ENCODE data around the gene HPS5. TPM values are rescaled to one million over a fixed set of nuclear protein-coding genes. Genes with fewer than 3 reads are reported as not detected.

HPS5 gene, protein sequence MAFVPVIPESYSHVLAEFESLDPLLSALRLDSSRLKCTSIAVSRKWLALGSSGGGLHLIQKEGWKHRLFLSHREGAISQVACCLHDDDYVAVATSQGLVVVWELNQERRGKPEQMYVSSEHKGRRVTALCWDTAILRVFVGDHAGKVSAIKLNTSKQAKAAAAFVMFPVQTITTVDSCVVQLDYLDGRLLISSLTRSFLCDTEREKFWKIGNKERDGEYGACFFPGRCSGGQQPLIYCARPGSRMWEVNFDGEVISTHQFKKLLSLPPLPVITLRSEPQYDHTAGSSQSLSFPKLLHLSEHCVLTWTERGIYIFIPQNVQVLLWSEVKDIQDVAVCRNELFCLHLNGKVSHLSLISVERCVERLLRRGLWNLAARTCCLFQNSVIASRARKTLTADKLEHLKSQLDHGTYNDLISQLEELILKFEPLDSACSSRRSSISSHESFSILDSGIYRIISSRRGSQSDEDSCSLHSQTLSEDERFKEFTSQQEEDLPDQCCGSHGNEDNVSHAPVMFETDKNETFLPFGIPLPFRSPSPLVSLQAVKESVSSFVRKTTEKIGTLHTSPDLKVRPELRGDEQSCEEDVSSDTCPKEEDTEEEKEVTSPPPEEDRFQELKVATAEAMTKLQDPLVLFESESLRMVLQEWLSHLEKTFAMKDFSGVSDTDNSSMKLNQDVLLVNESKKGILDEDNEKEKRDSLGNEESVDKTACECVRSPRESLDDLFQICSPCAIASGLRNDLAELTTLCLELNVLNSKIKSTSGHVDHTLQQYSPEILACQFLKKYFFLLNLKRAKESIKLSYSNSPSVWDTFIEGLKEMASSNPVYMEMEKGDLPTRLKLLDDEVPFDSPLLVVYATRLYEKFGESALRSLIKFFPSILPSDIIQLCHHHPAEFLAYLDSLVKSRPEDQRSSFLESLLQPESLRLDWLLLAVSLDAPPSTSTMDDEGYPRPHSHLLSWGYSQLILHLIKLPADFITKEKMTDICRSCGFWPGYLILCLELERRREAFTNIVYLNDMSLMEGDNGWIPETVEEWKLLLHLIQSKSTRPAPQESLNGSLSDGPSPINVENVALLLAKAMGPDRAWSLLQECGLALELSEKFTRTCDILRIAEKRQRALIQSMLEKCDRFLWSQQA
- 10 to 100 TPM; 18.6 to 40.9 (median 31.1) TPM for total RNA-seq

DNA sequence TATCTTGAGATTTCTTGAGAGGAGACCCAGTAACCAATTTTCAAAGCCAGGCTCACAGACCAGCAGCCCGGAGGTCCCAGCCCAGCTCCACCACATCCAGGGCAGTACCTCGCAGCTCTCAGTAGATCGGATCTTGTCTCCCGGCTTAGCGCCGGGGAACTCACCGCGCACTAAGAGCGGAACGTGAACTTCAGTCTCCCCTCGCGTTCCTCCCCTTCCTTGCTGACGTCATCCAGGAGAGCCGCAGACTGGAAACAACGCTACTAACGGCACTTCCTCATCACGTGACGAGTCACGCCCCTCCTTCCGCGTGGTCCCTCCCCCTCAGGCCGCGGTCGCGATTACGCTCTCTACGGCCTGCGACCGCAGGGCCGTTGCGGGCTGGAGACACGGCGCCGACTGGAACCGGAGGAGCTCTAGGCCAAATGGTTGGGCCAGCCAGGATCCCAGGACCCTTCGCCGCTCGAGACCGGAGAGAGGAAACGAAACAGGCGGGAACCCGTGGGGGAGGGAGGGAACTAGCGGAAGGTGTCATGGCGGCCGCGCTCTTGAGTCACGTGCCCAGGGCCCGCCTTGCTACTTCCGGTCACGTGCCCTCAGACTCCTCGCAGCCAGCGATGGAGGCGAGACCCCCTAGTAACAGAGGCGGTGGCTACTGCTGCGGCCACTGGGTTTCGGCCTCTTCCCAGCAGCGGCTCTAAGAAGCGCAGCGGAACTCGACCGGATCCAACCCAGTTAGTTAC, at the start of gene HPS5, which contains the start of gene GTF2H1:
HPS5 (minus strand) TSS at position 172 of the 743 bp plus-strand sequence. CDS start 4,282 bp downstream, outside the sequence.
GTF2H1 (plus strand) TSS at position 599 of the 743 bp plus-strand sequence. CDS start 10,508 bp downstream, outside the sequence.
- Histone ChIP-seq H3K27ac (peak within 1 kb of the TSS; percentile 95 to 97 (median 96)), H3K27me3 (no peaks in the 10 kb centered on the region), H3K4me1 (peaks cover 36 to 60% (median 41%) of the 10 kb centered on the region in 4 donors), H3K36me3 (peaks cover 0 to 10% (median 2%) of the 10 kb centered on the region in 4 donors), H3K4me3 (peak within 1 kb of the TSS; percentile 63 to 93 (median 70)), H3K9me3 (no peaks in the 10 kb centered on the region)
- 0 to 1% methylated on average over 22 to 32 of the region's 61 CpGs for WGBS, 2 donors
- peak; percentile 97 for DNase-seq
- peak; percentile 98 to 99 for ATAC-seq (ENCODE audit: low FRiP score in 2 of 2)
- TF ChIP-seq, protein P1, sequence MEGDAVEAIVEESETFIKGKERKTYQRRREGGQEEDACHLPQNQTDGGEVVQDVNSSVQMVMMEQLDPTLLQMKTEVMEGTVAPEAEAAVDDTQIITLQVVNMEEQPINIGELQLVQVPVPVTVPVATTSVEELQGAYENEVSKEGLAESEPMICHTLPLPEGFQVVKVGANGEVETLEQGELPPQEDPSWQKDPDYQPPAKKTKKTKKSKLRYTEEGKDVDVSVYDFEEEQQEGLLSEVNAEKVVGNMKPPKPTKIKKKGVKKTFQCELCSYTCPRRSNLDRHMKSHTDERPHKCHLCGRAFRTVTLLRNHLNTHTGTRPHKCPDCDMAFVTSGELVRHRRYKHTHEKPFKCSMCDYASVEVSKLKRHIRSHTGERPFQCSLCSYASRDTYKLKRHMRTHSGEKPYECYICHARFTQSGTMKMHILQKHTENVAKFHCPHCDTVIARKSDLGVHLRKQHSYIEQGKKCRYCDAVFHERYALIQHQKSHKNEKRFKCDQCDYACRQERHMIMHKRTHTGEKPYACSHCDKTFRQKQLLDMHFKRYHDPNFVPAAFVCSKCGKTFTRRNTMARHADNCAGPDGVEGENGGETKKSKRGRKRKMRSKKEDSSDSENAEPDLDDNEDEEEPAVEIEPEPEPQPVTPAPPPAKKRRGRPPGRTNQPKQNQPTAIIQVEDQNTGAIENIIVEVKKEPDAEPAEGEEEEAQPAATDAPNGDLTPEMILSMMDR (IDR thresholded peaks at IDR 0.05), result peak in 3 of 6 experiments; percentile 15 to 40 (median 28)
- TF ChIP-seq EP300 (IDR thresholded peaks at IDR 0.05), result peak in 3 of 4 donors; percentile 64 to 98 (median 85)
- peak; percentile 28 to 97 (median 86) for TF ChIP-seq POLR2A (IDR thresholded peaks at IDR 0.05)
- TF ChIP-seq POLR2AphosphoS5 (IDR thresholded peaks at IDR 0.05), result peak; percentile 96 to 97

DNA sequence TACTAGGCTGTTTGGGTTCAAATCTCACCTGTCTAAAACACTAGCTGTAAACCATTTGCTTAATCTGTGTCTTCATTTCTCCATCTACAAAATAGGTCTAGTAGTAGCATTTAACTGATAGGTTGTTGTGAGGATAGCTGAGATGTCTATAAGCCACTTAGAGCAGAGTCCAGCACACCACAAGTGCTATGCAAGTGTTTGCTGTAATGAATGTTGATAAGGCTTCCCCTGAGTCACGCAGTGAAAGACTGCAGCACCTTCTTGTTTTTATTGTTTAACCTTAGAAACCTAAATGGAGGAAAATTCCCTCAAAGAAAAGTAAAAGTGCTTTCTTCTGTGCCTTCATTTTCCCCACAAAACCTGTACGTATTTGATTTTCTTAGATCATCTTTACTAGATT, 49.3 kb upstream of the HPS5 start:
- Histone ChIP-seq H3K4me1 (no peaks in the 10 kb centered on the region), H3K9me3 (no peaks in the 10 kb centered on the region), H3K27me3 (no peaks in the 10 kb centered on the region), H3K36me3 (peaks cover 0 to 13% (median 7%) of the 10 kb centered on the region in 4 donors), H3K27ac (no peak overlapping the region), H3K4me3 (no peak overlapping the region)
- ATAC-seq (ENCODE audit: low FRiP score in 2 of 2) (no peak), DNase-seq (no peak)
- no peak for TF ChIP-seq POLR2AphosphoS5 (IDR thresholded peaks at IDR 0.05)
- TF ChIP-seq, protein P1 (IDR thresholded peaks at IDR 0.05), result no peak
- no peak for TF ChIP-seq POLR2A (IDR thresholded peaks at IDR 0.05)
- TF ChIP-seq EP300 (IDR thresholded peaks at IDR 0.05), result no peak
- 87 to 90% methylated on average over 2 of the region's 2 CpGs for WGBS, 2 donors

DNA sequence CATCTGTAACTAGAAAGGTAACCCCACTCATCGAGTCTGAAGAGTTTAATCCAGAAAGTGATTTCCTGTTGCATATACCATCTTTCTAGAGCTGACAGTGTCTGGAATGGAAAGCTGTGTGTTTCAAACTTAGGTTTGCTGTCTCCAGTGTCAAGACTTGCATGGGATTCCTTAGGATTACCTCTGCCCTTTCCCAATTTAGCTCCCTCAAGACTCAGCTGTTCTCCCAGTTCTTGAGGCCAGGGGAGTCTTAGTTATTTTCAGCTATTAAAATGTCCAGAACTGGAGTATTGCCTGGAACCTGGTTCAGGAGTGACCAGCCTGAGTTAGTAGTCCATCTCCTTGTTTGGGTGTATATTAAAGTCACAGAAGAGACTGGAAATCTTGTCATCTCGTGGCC, 47.5 kb upstream of the HPS5 start:
- DNase-seq, result no peak
- Histone ChIP-seq H3K27ac (no peak overlapping the region), H3K27me3 (no peaks in the 10 kb centered on the region), H3K36me3 (peaks cover 11 to 31% (median 20%) of the 10 kb centered on the region in 4 donors), H3K4me3 (no peak overlapping the region), H3K4me1 (no peaks in the 10 kb centered on the region), H3K9me3 (no peaks in the 10 kb centered on the region)
- no peak for ATAC-seq (ENCODE audit: low FRiP score in 2 of 2)
- TF ChIP-seq POLR2AphosphoS5 (IDR thresholded peaks at IDR 0.05) (no peak), EP300 (IDR thresholded peaks at IDR 0.05) (no peak), POLR2A (IDR thresholded peaks at IDR 0.05) (no peak)
- TF ChIP-seq, protein P1 (IDR thresholded peaks at IDR 0.05), result no peak
- WGBS, 2 donors, result 58 to 66% methylated on average over 2 of the region's 2 CpGs

DNA sequence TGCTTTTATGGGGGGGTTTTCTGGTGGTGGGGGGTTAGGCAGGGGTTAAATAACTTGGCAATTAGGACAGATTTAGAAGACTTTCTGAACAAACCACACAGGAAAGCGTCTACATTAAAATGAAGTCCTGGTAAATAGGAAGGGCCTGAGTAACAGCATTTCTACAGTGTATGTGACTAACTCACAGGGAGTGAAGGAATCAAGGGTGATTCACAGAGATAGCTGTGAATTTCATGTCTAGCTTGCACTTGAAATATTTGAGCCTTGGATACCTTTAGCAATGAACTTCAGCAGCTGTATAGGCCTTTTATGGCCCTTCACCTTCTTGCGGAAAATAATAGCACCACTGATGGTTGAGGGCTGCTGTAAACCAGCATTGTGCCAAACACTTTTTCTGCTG, 46.3 kb upstream of the HPS5 start:
- H3K4me3 ChIP-seq, result no peak overlapping the region
- no peak overlapping the region for H3K27ac ChIP-seq
- peaks cover 23 to 43% (median 31%) of the 10 kb centered on the region in 4 donors for H3K36me3 ChIP-seq
- ATAC-seq (ENCODE audit: low FRiP score in 2 of 2) (no peak), DNase-seq (no peak)
- 83% methylated on average over 2 of the region's 2 CpGs for WGBS, 2 donors
- TF ChIP-seq, protein P1 (IDR thresholded peaks at IDR 0.05), result no peak
- TF ChIP-seq EP300 (IDR thresholded peaks at IDR 0.05), result no peak
- no peaks in the 10 kb centered on the region for H3K4me1 ChIP-seq
- H3K9me3 ChIP-seq, result no peaks in the 10 kb centered on the region
- H3K27me3 ChIP-seq, result no peaks in the 10 kb centered on the region

Data from upper lobe of left lung (tissue), 6 donors.